T47D (cell line): ENCODE results near the gene DENND4C.
A peak's percentile ranks its signal among the peaks of the same experiment; 100 is the strongest.
"Not testable (repeated sequence)": the region's sequence is repeated elsewhere in the genome, so short reads cannot be mapped to it uniquely, and the experiment has no call there.

ENCODE experiments used
- DNase-seq, 2 experiments: peaks; one replicate each; pipeline versions ENCODE4 v3.0.0 to v3.0.0-alpha.2; 2011 to 2012; ENCODE audit warnings: low read depth in 1 of 2, low spot score in 1 of 2
- JUND ChIP-seq: IDR thresholded peaks from 2 replicates; pipeline ENCODE4 v1.6.1; 2012; ENCODE audit warnings: low read depth
- in situ Hi-C: cut with HindIII; loops from 2 replicates; pipeline ENCODE4 v1.10.0; 2016; ENCODE audit warnings: low sequenced_read_pairs, low pct_unique_long_range_greater_than_20kb

Gene DENND4C

DNA sequence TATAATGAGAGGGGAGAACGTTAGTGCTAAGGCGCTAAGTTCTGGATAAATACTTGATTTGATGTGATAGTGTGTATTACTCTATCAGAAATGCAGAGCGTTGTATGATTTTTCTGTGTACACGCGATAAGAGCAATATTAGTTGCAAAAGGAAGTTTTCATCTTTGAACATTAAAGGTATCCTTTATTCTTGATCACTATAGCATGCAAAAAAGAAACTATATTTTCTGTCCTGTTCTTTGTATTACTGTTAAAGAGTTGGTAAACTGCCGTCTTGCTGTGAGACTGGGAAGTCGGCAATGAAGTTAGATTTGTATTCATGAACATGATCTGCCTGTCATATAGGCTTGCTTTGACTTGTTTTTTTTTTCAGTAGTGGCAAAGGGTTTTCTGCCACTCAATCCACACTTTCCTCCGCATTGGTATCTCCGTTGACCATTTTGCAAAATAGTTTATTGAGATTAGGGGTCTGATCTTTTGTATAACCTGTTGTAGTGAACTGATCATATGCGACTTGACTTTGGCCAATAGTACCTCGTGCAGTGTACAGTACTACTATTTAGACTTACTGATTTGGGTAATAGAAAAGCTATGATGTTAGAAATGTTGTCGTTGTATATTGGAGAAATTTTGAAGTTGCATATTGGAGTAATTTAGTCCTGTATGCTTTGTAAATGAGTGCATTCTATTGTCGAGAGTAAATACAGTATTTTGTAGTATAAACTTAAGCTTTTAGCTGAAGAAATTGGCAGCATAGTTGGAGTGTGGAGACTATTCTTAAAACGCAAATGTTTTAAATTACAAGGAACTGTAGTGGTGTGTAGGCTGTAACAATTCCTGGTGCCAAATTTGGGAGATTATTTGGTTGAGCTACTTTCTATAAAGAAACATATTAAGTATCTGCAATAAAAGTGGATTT is 1.7 kb downstream of the DENND4C start:
- DNase-seq = no peak
- in situ Hi-C loops = no loop called here
- TF ChIP-seq JUND = no peak

GRCh38 chr9:19232823-19233194 is 2.3 kb downstream of the DENND4C start:
- peak in 1 of 2 experiments; percentile 26 for DNase-seq
- TF ChIP-seq JUND = no peak
- in situ Hi-C loops = no loop called here

DNA sequence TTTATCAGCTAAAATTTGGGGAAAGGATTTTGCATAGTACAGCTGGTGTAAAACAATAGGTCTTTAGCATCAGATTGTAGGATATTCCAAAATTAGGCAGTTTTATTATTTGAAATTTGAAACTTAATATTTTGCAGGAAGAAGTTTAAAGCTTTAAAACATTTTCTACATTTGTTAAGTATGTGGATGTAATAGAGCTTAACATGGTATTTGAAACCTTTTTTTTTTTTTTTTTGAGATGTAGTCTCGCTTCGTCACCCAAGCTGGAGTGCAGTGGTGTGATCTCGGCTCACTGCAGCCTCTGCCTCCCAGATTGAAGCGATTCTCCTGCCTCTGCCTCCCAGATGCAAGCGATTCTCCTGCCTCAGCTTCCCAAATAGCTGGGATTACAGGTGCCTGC is 2.9 kb downstream of the DENND4C start:
- in situ Hi-C loops = no loop called here

GRCh38 chr9:19239955-19240354 is 9.5 kb downstream of the DENND4C start:
- no peak for DNase-seq
- TF ChIP-seq JUND = no peak
- in situ Hi-C loops = no loop called here

More for the DNA sequence above, 2.9 kb downstream of the DENND4C start:
- DNase-seq = no peak
- no peak for TF ChIP-seq JUND

DNA sequence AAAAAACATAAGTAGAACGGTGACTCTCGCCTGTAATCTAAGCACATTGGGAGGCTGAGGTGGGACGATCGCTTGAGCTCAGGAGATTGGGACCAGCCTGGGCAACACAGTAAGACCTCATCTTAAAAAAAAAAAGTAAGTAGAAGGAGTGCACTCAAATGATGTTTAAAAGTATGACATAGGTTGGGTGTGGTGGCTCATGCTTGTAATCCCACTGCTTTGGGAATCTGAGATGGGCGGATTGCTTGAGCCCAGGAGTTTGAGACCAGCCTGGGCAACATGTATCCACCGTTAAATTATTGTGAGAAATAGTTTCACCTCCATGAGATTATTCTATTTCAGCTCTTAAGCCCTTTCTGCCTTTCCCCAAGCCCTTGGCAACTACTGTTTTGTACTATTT is 11.2 kb downstream of the DENND4C start:
- in situ Hi-C loops = no loop called here

DNA sequence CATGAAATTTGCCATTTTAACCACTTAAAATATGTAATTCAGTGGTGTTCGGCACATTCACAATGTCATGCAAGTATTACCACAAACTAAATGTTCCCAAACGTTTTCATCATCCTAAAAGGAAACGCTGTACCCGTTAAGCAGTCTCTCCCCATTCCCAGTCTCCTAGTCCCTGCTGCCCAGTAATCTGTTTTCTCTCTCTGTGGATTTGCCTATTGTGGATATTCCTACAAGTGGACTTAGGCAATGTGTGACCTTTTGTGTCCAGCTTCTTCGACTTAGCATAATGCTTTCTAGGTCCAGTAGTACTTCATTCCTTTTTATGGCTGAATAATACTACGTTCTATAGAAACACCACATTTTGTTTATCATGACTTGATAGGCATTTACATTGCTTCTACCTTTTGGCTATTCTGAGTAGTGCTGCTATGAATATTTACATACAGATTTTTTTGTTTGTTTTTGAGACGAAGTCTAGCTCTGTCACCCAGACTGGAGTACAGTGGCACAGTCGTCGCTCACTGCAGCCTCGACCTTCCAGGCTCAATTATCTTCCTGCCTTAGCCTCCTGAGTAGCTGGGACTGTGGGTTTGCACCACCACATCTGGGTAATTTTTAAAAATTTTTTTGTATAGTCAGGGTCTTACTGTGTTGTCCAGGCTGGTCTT is 13.0 kb downstream of the DENND4C start:
- TF ChIP-seq JUND = no peak
- no peak for DNase-seq
- in situ Hi-C loops = no loop called here

More for the DNA sequence above, 11.2 kb downstream of the DENND4C start:
- DNase-seq = no peak
- TF ChIP-seq JUND = no peak

GRCh38 chr9:19246891-19247290 is 16.4 kb downstream of the DENND4C start:
- DNase-seq = no peak
- in situ Hi-C loops = no loop called here
- no peak for TF ChIP-seq JUND

- in situ Hi-C loops = no loop called here
- no peak for DNase-seq
- no peak for TF ChIP-seq JUND
Observed at GRCh38 chr9:19247420-19247819, 16.9 kb downstream of the DENND4C start.

GRCh38 chr9:19250346-19250745 is 19.9 kb downstream of the DENND4C start:
- in situ Hi-C loops, DNase-seq: not testable (repeated sequence)

DNA sequence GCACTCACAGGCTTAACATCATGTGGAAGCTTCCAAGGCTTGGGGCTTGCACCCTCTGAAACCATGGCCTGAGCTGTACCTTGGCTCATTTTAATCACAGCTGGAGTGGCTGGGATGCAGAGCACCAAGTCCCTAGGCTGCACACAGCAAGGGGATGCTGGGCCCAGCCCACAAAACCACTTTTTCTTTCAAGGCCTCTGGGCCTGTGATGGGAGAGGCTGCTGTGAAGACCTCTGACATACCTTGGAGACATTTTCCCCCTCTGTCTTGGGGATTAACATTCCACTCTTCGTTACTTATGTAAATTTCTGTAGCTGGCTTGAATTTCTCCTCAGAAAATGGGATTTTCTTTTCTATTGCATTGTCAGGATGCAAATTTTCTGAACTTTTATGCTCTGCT is 20.7 kb downstream of the DENND4C start:
- in situ Hi-C loops, DNase-seq: not testable (repeated sequence)

DNA sequence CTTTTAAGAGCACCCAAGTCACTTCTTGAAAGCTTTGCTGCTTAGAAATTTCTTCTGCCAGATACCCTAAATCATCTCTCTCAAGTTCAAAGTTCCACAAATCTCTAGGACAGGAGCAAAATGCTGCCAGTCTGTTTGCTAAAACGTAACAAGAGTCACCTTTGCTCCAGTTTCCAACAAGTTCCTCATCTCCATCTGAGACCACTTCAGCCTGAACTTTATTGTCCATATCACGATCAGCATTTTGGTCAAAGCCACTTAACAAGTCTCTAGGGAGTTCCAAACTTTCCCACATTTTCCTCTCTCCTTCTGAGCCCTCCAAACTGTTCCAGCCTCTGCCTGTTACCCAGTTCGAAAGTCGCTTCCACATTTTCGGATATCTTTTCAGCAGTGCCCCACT is 21.1 kb downstream of the DENND4C start:
- in situ Hi-C loops, DNase-seq: not testable (repeated sequence)

- no peak for DNase-seq
- TF ChIP-seq JUND = no peak
- in situ Hi-C loops = no loop called here
Observed at GRCh38 chr9:19252174-19252884, 21.8 kb downstream of the DENND4C start.

- DNase-seq = no peak
- TF ChIP-seq JUND = no peak
- in situ Hi-C loops = no loop called here
Observed at GRCh38 chr9:19252885-19253219, 22.4 kb downstream of the DENND4C start.
